ENCODE data around the gene SLC35F6.

SLC35F6 gene

GRCh38 chr2:26724784-26725520, 39.1 kb upstream of the SLC35F6 start:
- no peak for TF ChIP-seq CTCF (IDR thresholded peaks at IDR 0.05; ENCODE audit: insufficient read depth, low read depth, low read length, missing control alignments)
- no peak overlapping the region for H3K4me3 ChIP-seq (ENCODE audit: low read depth, low read length)
- DNase-seq (ENCODE audit: low read depth) = no peak

GRCh38 chr2:26725521-26725820, 38.6 kb upstream of the SLC35F6 start:
- TF ChIP-seq CTCF (IDR thresholded peaks at IDR 0.05; ENCODE audit: insufficient read depth, low read depth, low read length, missing control alignments) = no peak
- no peak overlapping the region for H3K4me3 ChIP-seq (ENCODE audit: low read depth, low read length)
- DNase-seq (ENCODE audit: low read depth) = no peak

- no peak for TF ChIP-seq CTCF (IDR thresholded peaks at IDR 0.05; ENCODE audit: insufficient read depth, low read depth, low read length, missing control alignments)
- H3K4me3 ChIP-seq (ENCODE audit: low read depth, low read length) = no peak overlapping the region
- DNase-seq (ENCODE audit: low read depth) = no peak
These were observed 37.9 kb upstream of the SLC35F6 start for GRCh38 chr2:26726228-26726627.

- TF ChIP-seq CTCF (IDR thresholded peaks at IDR 0.05; ENCODE audit: insufficient read depth, low read depth, low read length, missing control alignments) = peak; percentile 17
- no peak for DNase-seq (ENCODE audit: low read depth)
- no peak overlapping the region for H3K4me3 ChIP-seq (ENCODE audit: low read depth, low read length)
These were observed 36.2 kb upstream of the SLC35F6 start for GRCh38 chr2:26727641-26728561.

GRCh38 chr2:26729311-26729710, 34.8 kb upstream of the SLC35F6 start:
- H3K4me3 ChIP-seq (ENCODE audit: low read depth, low read length) = no peak overlapping the region
- no peak for DNase-seq (ENCODE audit: low read depth)
- TF ChIP-seq CTCF (IDR thresholded peaks at IDR 0.05; ENCODE audit: insufficient read depth, low read depth, low read length, missing control alignments) = no peak

- DNase-seq (ENCODE audit: low read depth) = no peak
- no peak overlapping the region for H3K4me3 ChIP-seq (ENCODE audit: low read depth, low read length)
- TF ChIP-seq CTCF (IDR thresholded peaks at IDR 0.05; ENCODE audit: insufficient read depth, low read depth, low read length, missing control alignments) = no peak
These were observed 33.3 kb upstream of the SLC35F6 start for GRCh38 chr2:26730549-26731344.
